RWPE2 (cell line): ENCODE results near the gene MCF2L.

Experiments used
- ATAC-seq: fragments of 200-7000 bp; cut with Tn5 transposase; 3 replicates; pipeline ENCODE4 v1.9.1; 2021; ENCODE audit warnings: low read depth
- DNase-seq: peaks from one replicate; pipeline ENCODE4 v3.0.0-alpha.2; 2020; ENCODE audit warnings: low spot score
- H3K27ac ChIP-seq: fragments of 450-650 bp; 2 replicates; pipeline ENCODE4 v1.5.1; 2017; ENCODE audit warnings: mild to moderate bottlenecking; ENCODE audit not compliant: poor library complexity, severe bottlenecking
- H3K27me3 ChIP-seq: fragments of 250-450 bp; sonication (Bioruptor Pico); 2 replicates; pipeline ENCODE4 v1.5.1; 2021; ENCODE audit warnings: mild to moderate bottlenecking, moderate library complexity; ENCODE audit not compliant: insufficient read depth, poor library complexity, severe bottlenecking
- H3K36me3 ChIP-seq: fragments of 250-450 bp; sonication (Bioruptor Pico); 2 replicates; pipeline ENCODE4 v1.5.1; 2020; ENCODE audit warnings: low read depth, mild to moderate bottlenecking, moderate library complexity
- H3K4me1 ChIP-seq: fragments of 250-450 bp; sonication (Bioruptor Pico); 2 replicates; pipeline ENCODE4 v1.5.1; 2021; ENCODE audit warnings: mild to moderate bottlenecking, moderate library complexity; ENCODE audit not compliant: insufficient read depth, poor library complexity, severe bottlenecking
- H3K4me3 ChIP-seq: fragments of 250-450 bp; sonication (Bioruptor Pico); 2 replicates; pipeline ENCODE4 v1.5.1; 2021; ENCODE audit warnings: mild to moderate bottlenecking, moderate library complexity; ENCODE audit not compliant: severe bottlenecking
- H3K9me3 ChIP-seq: fragments of 250-450 bp; sonication (Bioruptor Pico); 2 replicates; pipeline ENCODE4 v1.5.1; 2021; ENCODE audit warnings: mild to moderate bottlenecking, moderate library complexity; ENCODE audit not compliant: severe bottlenecking
- TF ChIP-seq, protein P1 (sequence below): fragments of 450-650 bp; IDR thresholded peaks from one replicate; pipeline ENCODE4 v1.5.1; 2017; ENCODE audit warnings: mild to moderate bottlenecking, moderate library complexity; ENCODE audit not compliant: poor library complexity, severe bottlenecking

Gene MCF2L

DNA sequence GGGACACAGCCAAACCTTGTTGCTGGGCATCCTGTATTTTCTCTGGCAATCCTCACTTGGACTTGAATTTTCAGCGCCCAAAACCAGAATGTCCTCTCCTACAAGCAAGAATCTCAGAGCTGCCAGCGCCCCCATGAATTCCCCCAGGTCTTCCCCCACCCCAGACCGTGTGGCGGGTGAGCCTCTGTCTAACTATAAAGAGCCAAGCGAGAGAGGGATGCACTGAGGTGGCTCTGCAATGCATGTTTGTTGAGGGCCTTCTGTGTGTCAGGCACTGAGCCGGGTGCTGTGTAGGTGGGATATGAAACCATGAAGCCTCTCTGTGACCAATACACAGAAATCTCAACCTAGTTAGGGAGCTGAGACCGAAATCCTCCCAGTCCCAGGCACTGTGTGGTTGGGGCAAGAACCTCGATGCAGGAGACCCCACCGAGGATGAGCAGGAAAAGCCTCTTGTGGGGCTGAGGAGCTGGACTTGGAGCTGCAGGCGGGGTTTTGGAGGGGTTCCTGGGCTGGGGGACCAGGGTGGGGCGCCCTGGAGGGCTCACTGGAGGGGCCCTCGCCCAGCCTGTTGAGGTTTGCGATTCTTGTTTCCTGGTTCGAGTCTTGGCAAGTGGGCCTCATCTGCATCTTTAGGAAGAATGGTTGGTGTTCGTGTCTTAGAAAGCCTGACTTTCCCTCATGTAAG is 177.0 kb downstream of the MCF2L start:
- H3K4me3 ChIP-seq, result no peak overlapping the region
- H3K9me3 ChIP-seq, result no peaks in the 10 kb centered on the region
- H3K4me1 ChIP-seq, result no peaks in the 10 kb centered on the region
- no peak for DNase-seq
- H3K36me3 ChIP-seq, result no peaks in the 10 kb centered on the region
- H3K27ac ChIP-seq, result no peak overlapping the region
- TF ChIP-seq, protein P1, sequence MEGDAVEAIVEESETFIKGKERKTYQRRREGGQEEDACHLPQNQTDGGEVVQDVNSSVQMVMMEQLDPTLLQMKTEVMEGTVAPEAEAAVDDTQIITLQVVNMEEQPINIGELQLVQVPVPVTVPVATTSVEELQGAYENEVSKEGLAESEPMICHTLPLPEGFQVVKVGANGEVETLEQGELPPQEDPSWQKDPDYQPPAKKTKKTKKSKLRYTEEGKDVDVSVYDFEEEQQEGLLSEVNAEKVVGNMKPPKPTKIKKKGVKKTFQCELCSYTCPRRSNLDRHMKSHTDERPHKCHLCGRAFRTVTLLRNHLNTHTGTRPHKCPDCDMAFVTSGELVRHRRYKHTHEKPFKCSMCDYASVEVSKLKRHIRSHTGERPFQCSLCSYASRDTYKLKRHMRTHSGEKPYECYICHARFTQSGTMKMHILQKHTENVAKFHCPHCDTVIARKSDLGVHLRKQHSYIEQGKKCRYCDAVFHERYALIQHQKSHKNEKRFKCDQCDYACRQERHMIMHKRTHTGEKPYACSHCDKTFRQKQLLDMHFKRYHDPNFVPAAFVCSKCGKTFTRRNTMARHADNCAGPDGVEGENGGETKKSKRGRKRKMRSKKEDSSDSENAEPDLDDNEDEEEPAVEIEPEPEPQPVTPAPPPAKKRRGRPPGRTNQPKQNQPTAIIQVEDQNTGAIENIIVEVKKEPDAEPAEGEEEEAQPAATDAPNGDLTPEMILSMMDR, result no peak
- H3K27me3 ChIP-seq, result no peaks in the 10 kb centered on the region
- no peak for ATAC-seq

DNA sequence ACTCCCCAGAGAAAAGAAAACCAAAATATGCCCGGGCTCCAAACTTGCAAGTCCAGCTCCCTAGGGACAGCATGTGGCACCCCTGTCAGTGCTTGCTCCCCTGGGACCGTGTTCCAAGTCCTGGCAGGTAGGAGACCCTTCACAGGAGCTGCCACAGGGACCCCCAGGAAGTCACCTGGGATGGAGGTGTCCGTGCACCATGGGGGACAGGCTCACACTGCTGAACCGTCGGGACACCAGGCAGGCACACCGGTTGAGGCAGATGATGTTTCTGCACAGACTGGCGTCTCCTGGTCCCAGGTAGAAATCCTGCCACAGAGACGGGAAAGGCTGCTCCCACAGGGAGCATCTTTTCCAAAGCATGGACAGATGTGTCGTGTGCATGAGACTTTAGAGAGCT is 177.7 kb downstream of the MCF2L start:
- ATAC-seq (no peak), DNase-seq (no peak)
- H3K36me3 ChIP-seq, result no peaks in the 10 kb centered on the region
- H3K27ac ChIP-seq, result no peak overlapping the region
- no peak overlapping the region for H3K4me3 ChIP-seq
- no peaks in the 10 kb centered on the region for H3K4me1 ChIP-seq
- TF ChIP-seq, protein P1, result no peak
- H3K27me3 ChIP-seq, result no peaks in the 10 kb centered on the region
- no peaks in the 10 kb centered on the region for H3K9me3 ChIP-seq

DNA sequence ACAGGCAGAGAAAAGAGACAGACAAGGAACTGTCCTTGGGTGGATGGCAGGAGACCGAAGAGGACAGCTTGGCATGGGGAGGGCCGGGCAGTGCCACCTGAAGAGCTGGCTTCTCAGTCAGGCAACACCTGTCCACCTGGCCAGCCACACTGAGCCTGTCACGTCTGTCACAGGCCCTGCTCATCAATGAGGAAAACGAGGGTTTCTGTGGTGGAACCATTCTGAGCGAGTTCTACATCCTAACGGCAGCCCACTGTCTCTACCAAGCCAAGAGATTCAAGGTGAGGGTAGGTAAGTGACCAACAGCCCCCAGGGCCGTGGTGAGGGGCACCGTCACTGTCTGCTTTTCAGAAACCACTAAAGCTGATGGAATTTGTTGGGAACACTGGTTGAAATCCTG is 178.2 kb downstream of the MCF2L start:
- H3K4me1 ChIP-seq, result no peaks in the 10 kb centered on the region
- no peaks in the 10 kb centered on the region for H3K27me3 ChIP-seq

DNA sequence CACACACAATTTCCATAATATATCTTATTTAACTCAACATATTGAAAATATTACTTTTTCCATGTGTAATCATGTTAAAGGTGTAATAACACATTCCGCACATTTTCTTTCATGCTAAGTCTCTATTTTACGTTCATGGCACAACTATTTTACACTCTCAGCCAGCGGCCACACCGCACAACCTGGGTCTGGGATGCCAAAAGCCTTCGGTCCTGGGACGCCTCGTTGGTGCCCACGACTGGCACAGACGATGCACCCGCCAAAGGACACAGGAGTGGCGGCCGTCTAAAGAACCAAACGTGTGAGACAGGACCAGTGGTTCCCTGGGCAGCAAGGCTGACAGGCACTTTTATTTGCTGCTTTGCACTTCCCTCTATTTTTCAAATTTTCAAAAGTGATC is 179.4 kb downstream of the MCF2L start:
- H3K27me3 ChIP-seq, result no peaks in the 10 kb centered on the region
- TF ChIP-seq, protein P1, result no peak

More for the DNA sequence above, 178.2 kb downstream of the MCF2L start:
- H3K36me3 ChIP-seq, result no peaks in the 10 kb centered on the region
- no peak for ATAC-seq
- TF ChIP-seq, protein P1, result no peak
- H3K9me3 ChIP-seq, result no peaks in the 10 kb centered on the region
- DNase-seq, result no peak
- no peak overlapping the region for H3K27ac ChIP-seq
- no peak overlapping the region for H3K4me3 ChIP-seq

DNA sequence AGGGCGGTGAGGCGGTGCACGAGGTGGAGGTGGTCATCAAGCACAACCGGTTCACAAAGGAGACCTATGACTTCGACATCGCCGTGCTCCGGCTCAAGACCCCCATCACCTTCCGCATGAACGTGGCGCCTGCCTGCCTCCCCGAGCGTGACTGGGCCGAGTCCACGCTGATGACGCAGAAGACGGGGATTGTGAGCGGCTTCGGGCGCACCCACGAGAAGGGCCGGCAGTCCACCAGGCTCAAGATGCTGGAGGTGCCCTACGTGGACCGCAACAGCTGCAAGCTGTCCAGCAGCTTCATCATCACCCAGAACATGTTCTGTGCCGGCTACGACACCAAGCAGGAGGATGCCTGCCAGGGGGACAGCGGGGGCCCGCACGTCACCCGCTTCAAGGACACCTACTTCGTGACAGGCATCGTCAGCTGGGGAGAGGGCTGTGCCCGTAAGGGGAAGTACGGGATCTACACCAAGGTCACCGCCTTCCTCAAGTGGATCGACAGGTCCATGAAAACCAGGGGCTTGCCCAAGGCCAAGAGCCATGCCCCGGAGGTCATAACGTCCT is 180.0 kb downstream of the MCF2L start:
- TF ChIP-seq, protein P1, result no peak
- ATAC-seq (no peak), DNase-seq (no peak)
- Histone ChIP-seq H3K27me3 (no peaks in the 10 kb centered on the region), H3K4me3 (no peak overlapping the region), H3K9me3 (no peaks in the 10 kb centered on the region), H3K27ac (no peak overlapping the region), H3K36me3 (no peaks in the 10 kb centered on the region), H3K4me1 (no peaks in the 10 kb centered on the region)

More for the DNA sequence above, 179.4 kb downstream of the MCF2L start:
- no peak overlapping the region for H3K27ac ChIP-seq
- DNase-seq (no peak), ATAC-seq (no peak)
- no peaks in the 10 kb centered on the region for H3K4me1 ChIP-seq
- no peaks in the 10 kb centered on the region for H3K36me3 ChIP-seq
- no peak overlapping the region for H3K4me3 ChIP-seq
- H3K9me3 ChIP-seq, result no peaks in the 10 kb centered on the region
